B cell (primary cell): Measurements from ENCODE around the gene HYPK. TPM values are rescaled to one million over a fixed set of nuclear protein-coding genes. Genes with fewer than 3 reads are reported as not detected.

ENCODE experiments used
- ATAC-seq: fragments of 200-7000 bp; cut with Tn5 transposase; one replicate; pipeline ENCODE4 v1.10.0; 2021; ENCODE audit warnings: low read depth, mild to moderate bottlenecking, moderate number of reproducible peaks, moderate library complexity
- CTCF ChIA-PET: fragments of 350-600 bp; sonication (Branson Sonifier 250); formaldehyde crosslinking; loops from one replicate; lab custom pipeline; 2021; ENCODE audit warnings: antibody characterized with exemption, inconsistent platforms; lab: Charles Lee
- POLR2A ChIA-PET: fragments of 350-600 bp; sonication (Branson Sonifier 250); formaldehyde crosslinking; loops from one replicate; lab custom pipeline; 2021; ENCODE audit warnings: antibody characterized with exemption; lab: Charles Lee
- DNase-seq: peaks from one replicate; pipeline ENCODE4 v3.0.0; 2013
- H2AFZ ChIP-seq: 2 replicates; pipeline ENCODE4 v1.6.1; 2012; ENCODE audit warnings: mild to moderate bottlenecking, low read depth, low read length; ENCODE audit not compliant: insufficient read depth, poor library complexity, severe bottlenecking
- H3K27ac ChIP-seq, 2 donors: 1 replicate in 1 of 2; 2 replicates in 1 of 2; pipeline ENCODE4 v1.5.1; 2012 to 2013; ENCODE audit warnings: low read length in 2 of 2, mild to moderate bottlenecking in 2 of 2, moderate library complexity in 1 of 2
- H3K27me3 ChIP-seq, 4 experiments: fragments of 200-600 bp in 1 of 4; sonication (generic) in 1 of 4; replicated peaks in 1 of 4; 1 replicate in 2 of 4; 2 replicates in 2 of 4; pipeline versions ENCODE4 v1.6.1 to v1.7.0; 2013 to 2016; ENCODE audit warnings: low read length in 3 of 4, mild to moderate bottlenecking in 2 of 4, mixed read lengths in 1 of 4, moderate library complexity in 1 of 4; ENCODE audit not compliant: insufficient read depth in 4 of 4, control insufficient read depth in 3 of 4; ENCODE audit errors: control extremely low read depth in 1 of 4
- H3K36me3 ChIP-seq, 2 experiments: replicated peaks in 1 of 2; 1 replicate in 1 of 2; 2 replicates in 1 of 2; pipeline versions ENCODE4 v1.6.1 to v1.7.1; 2013; ENCODE audit warnings: low read length in 1 of 2; ENCODE audit not compliant: insufficient read depth in 2 of 2, control insufficient read depth in 1 of 2; ENCODE audit errors: control extremely low read depth in 1 of 2, extremely low read depth in 1 of 2
- H3K4me1 ChIP-seq, 2 donors: fragments of 200-600 bp in 1 of 2; sonication (generic) in 1 of 2; 1 replicate in 1 of 2; 2 replicates in 1 of 2; pipeline versions ENCODE4 v1.5.1 to v1.6.1; 2013 to 2017; ENCODE audit warnings: low read length in 2 of 2; ENCODE audit not compliant: control insufficient read depth in 2 of 2, insufficient read depth in 2 of 2
- H3K4me2 ChIP-seq: replicated peaks from 2 replicates; pipeline ENCODE3; 2012; ENCODE audit warnings: mild to moderate bottlenecking, low read depth, low read length; ENCODE audit not compliant: poor library complexity, severe bottlenecking
- H3K4me3 ChIP-seq, 5 experiments: fragments of 200-600 bp in 1 of 5; sonication (generic) in 1 of 5; 1 replicate in 3 of 5; 2 replicates in 2 of 5; pipeline versions ENCODE4 v1.5.1 to v1.7.0; 2011 to 2016; ENCODE audit warnings: low read length in 4 of 5, mild to moderate bottlenecking in 4 of 5, low read depth in 2 of 5, control low read depth in 1 of 5, moderate library complexity in 1 of 5; ENCODE audit not compliant: insufficient read depth in 1 of 5; ENCODE audit errors: control extremely low read depth in 1 of 5, extremely low read depth in 1 of 5
- H3K79me2 ChIP-seq: fragments of 200-600 bp; sonication (generic); one replicate; pipeline ENCODE4 v1.6.0; 2016; ENCODE audit warnings: low read length; ENCODE audit not compliant: control insufficient read depth, insufficient read depth
- H3K9ac ChIP-seq: fragments of 200-600 bp; sonication (generic); 2 replicates; pipeline ENCODE4 v1.6.1; 2017; ENCODE audit warnings: mild to moderate bottlenecking, low read length, moderate library complexity
- H3K9me3 ChIP-seq, 3 donors: one replicate each; pipeline versions ENCODE4 v1.6.1 to v1.7.1; 2013; ENCODE audit warnings: low read length in 2 of 3; ENCODE audit not compliant: control insufficient read depth in 2 of 3, insufficient read depth in 1 of 3; ENCODE audit errors: control extremely low read depth in 1 of 3
- H4K20me1 ChIP-seq: 2 replicates; pipeline ENCODE4 v1.6.0; 2012; ENCODE audit warnings: mild to moderate bottlenecking, low read length; ENCODE audit not compliant: insufficient read depth, control insufficient read depth, poor library complexity, severe bottlenecking
- H3K27ac Mint-ChIP-seq: one replicate; pipeline ENCODE4 v1.8.0; 2021; ENCODE audit warnings: mixed read lengths
- H3K27me3 Mint-ChIP-seq: one replicate; pipeline ENCODE4 v1.8.0; 2021; ENCODE audit warnings: mixed read lengths
- H3K4me1 Mint-ChIP-seq: one replicate; pipeline ENCODE4 v1.8.0; 2021; ENCODE audit warnings: mixed read lengths
- H3K4me3 Mint-ChIP-seq: one replicate; pipeline ENCODE4 v1.8.0; 2021; ENCODE audit warnings: mixed read lengths
- H3K9me3 Mint-ChIP-seq: one replicate; pipeline ENCODE4 v1.8.0; 2022; ENCODE audit warnings: mixed read lengths; ENCODE audit not compliant: insufficient read depth
- EZH2 ChIP-seq: IDR thresholded peaks from 2 replicates; pipeline ENCODE4 v1.6.1; 2012; ENCODE audit warnings: borderline replicate concordance, low read depth, mild to moderate bottlenecking, moderate library complexity, low read length; ENCODE audit not compliant: insufficient read depth, poor library complexity, severe bottlenecking
- WGBS: methylation state at CpG from one replicate; pipeline ENCODE4 v1.1.5; 2013; ENCODE audit warnings: missing lambda C conversion rate; ENCODE audit not compliant: insufficient coverage; 5-methylcytosine and 5-hydroxymethylcytosine counted together
- intact Hi-C: fragments of 100-400 bp; cut with micrococcal nuclease; formaldehyde crosslinking; loops from one replicate; pipeline ENCODE4 v1.10.0; 2022
- polyA plus RNA-seq: library from polyadenylated mRNA; depleted of rRNA; stranded (reverse); fragments of >200 nt; gene quantifications from 2 replicates; pipeline ENCODE4 v1.2.3, GENCODE V29; 2012
- total RNA-seq, 2 donors: library from RNA; stranded (reverse); fragments of 120-200 nt in 1 of 2; gene quantifications; 1 replicate in 1 of 2; 2 replicates in 1 of 2; pipeline versions ENCODE4 v1.2.3 to v1.2.4, GENCODE V29; 2013 to 2022
- TF ChIP-seq, protein P1 (sequence below): fragments of 200-600 bp; IDR thresholded peaks from one replicate; pipeline ENCODE4 v1.8.0; 2022; ENCODE audit warnings: antibody characterized with exemption, mild to moderate bottlenecking

Gene HYPK
- total and polyA plus RNA-seq, 2 donors (not counting 1 experiment from before 2014, with no cell fraction given), result 23.5 to 25.7 TPM

DNA sequence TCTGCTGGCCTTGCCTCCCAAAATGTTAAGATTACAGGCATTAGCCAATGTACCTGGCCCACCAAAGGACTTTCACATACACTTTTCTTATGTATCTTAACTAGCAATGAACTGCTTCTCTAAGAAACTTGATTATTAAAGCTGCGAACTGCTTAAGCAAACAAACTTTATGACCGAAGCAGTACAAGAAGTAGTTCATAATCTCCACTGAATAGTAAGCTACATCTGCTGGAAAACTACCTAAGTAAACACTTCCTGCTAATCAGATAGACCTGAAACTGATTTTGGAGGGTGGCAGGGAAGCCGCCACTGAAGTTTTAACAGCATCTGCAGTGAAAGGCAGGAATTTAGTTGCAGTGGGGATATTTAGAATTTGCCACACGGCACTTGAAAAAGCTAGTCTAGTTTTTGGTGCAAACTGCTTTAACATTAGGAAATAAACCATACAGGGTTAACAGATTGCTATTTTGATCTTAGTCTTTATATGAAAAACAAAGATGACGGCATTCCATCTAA is 8.1 kb downstream of the HYPK start:
- Histone ChIP-seq H3K27ac (peak overlapping the region; percentile 84 to 93), H3K4me2 (peak overlapping the region; percentile 58), H3K79me2 (no peaks in the 10 kb centered on the region), H3K9me3 (no peaks in the 10 kb centered on the region), H3K27me3 (no peaks in the 10 kb centered on the region), H2AFZ (no peak overlapping the region), H3K4me1 (peaks cover 28 to 31% of the 10 kb centered on the region in 2 donors), H3K9ac (peak overlapping the region; percentile 40), H3K36me3 (peaks cover 3 to 62% of the 10 kb centered on the region in 2 experiments), H4K20me1 (peaks cover 6% of the 10 kb centered on the region), H3K4me3 (peak overlapping the region in 1 of 5 experiments; percentile 17)
- Mint-ChIP-seq H3K4me3 (peak overlapping the region; percentile 68), H3K9me3 (no peaks in the 10 kb centered on the region), H3K27me3 (no peaks in the 10 kb centered on the region), H3K27ac (peak overlapping the region; percentile 95), H3K4me1 (peaks cover 25% of the 10 kb centered on the region)
- ChIA-PET POLR2A (interaction anchor here (0.7 to 2.0 kb wide), 8 partner anchors 8 to 59 kb away, joined by 3 to 15 read pairs (median 6); partner anchors contain the start of genes ELL3, HYPK, MFAP1 and SERF2), CTCF (interaction anchor here (0.8 to 2.2 kb wide), 10 partner anchors 8 to 54 kb away, joined by 3 to 16 read pairs (median 6); partner anchors contain the start of genes ELL3, HYPK, MFAP1 and SERINC4)
- ATAC-seq, result no peak
- DNase-seq, result peak; percentile 44
- WGBS, result 71% methylated on average over 1 of the region's 5 CpGs
- TF ChIP-seq, protein P1, sequence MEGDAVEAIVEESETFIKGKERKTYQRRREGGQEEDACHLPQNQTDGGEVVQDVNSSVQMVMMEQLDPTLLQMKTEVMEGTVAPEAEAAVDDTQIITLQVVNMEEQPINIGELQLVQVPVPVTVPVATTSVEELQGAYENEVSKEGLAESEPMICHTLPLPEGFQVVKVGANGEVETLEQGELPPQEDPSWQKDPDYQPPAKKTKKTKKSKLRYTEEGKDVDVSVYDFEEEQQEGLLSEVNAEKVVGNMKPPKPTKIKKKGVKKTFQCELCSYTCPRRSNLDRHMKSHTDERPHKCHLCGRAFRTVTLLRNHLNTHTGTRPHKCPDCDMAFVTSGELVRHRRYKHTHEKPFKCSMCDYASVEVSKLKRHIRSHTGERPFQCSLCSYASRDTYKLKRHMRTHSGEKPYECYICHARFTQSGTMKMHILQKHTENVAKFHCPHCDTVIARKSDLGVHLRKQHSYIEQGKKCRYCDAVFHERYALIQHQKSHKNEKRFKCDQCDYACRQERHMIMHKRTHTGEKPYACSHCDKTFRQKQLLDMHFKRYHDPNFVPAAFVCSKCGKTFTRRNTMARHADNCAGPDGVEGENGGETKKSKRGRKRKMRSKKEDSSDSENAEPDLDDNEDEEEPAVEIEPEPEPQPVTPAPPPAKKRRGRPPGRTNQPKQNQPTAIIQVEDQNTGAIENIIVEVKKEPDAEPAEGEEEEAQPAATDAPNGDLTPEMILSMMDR, result no peak
- TF ChIP-seq EZH2, result no peak
- intact Hi-C loops, result loop anchor here (5.0 kb wide), 1 partner anchor 61 kb away; the partner anchor contains the start of gene PDIA3
